ENCODE results near the gene FXYD2. TPM values are rescaled to one million over a fixed set of nuclear protein-coding genes. Genes with fewer than 3 reads are reported as not detected.

The FXYD2 gene
- total and polyA plus RNA-seq, 2 of the 8 experiments (the other 6 are each of a cell fraction or from before 2014, with no cell fraction given) = 0.89 to 1.1 TPM

DNA sequence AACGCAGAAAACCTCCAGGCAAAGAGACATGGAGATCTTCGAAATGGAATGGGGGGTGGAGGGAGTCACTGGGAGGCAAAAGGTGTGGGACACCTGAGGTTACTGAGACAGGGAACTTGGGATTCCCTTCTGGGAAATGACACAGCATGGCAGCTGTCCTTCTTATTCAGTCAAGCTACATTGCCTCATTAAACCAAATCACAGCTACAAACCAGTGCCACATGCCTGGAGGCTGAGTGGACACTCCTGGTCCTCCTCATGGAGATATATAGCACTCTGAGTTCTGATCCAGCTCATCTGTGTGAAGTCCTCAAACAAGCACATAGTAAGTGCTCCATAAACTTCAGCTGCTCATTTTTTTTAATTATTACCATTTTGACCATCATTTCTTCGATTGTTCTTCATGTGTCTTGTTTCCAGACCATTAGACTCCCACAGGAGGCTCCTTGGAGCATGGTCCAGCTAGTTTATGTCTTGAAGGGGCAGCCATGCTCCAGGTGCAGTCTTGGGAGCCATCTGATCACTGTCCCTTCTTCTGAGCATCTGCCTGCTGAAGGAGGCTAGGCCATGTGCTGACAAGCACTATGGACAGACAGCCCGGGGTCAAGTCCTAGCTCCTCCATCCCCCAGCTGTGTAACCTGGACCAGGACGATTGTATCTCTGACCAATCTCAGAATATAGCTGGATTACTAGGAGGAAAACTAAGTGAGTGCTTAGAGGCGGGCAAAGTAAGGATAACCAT lies 9.7 kb upstream of the FXYD2 start:
- no peak overlapping the region for H3K4ac ChIP-seq (replicated peaks; ENCODE audit: insufficient read length, low read depth, low read length)
- ChIA-PET POLR2A (ENCODE audit: partially characterized antibody) (no interaction called here), CTCF (ENCODE audit: partially characterized antibody) (interaction anchor here (0.5 to 11.9 kb wide), 13 partner anchors 10 to 364 kb away, joined by 3 to 91 read pairs (median 4); partner anchors contain the start of gene FXYD2)
- FAIRE-seq (no peak), DNase-seq (ENCODE audit: low read depth in 1 of 2, low spot score in 2 of 2) (no peak)
- no peak overlapping the region for H2AFZ ChIP-seq (ENCODE audit: low read length)
- H2BK5ac ChIP-seq (ENCODE audit: low read depth, low read length) = no peak overlapping the region
- no peak overlapping the region for H3K4me2 ChIP-seq (ENCODE audit: insufficient read depth in 1 of 2, low read depth in 2 of 2, low read length in 2 of 2)
- no peak overlapping the region for H2BK15ac ChIP-seq (ENCODE audit: low read length)
- H3K4me1 ChIP-seq (replicated peaks in 1 of 4; ENCODE audit: control insufficient read depth in 3 of 4, insufficient read depth in 4 of 4, low read length in 3 of 4) = peaks cover 0 to 8% (median 3%) of the 10 kb centered on the region in 4 experiments; a peak in 4 of 7 replicates
- H3K36me3 ChIP-seq (ENCODE audit: control insufficient read depth in 2 of 4, insufficient read depth in 4 of 4, low read length in 3 of 4) = no peaks in the 10 kb centered on the region; a peak in 1 of 8 replicates
- no peak overlapping the region for H2BK120ac ChIP-seq (replicated peaks; ENCODE audit: low read depth, low read length)
- no peak overlapping the region for H3K56ac ChIP-seq (replicated peaks; ENCODE audit: insufficient read length, low read depth, low read length)
- H3K27ac ChIP-seq (ENCODE audit: low read depth, low read length) = no peak overlapping the region
- no peak overlapping the region for H2BK12ac ChIP-seq (ENCODE audit: low read depth, low read length)
- TF ChIP-seq POLR2A (IDR thresholded peaks at IDR 0.05; ENCODE audit: control extremely low read depth in 1 of 2, low read depth in 2 of 2, low read length in 2 of 2) (no peak), ZNF274 (IDR thresholded peaks at IDR 0.05; ENCODE audit: borderline replicate concordance, extremely low read depth, low read length) (no peak)
- no peak overlapping the region for H4K91ac ChIP-seq (replicated peaks; ENCODE audit: insufficient read length, low read length)
- no peaks in the 10 kb centered on the region for H3K79me1 ChIP-seq (ENCODE audit: low read depth, low read length)
- no peak overlapping the region for H4K8ac ChIP-seq (ENCODE audit: extremely low read depth, insufficient read depth, low read length)
- no peak overlapping the region for H2BK20ac ChIP-seq (ENCODE audit: low read length)
- H3K23me2 ChIP-seq (ENCODE audit: low read depth, low read length) = no peaks in the 10 kb centered on the region; the same call in 1 of the 2 replicates
- H3K4me3 ChIP-seq (ENCODE audit: extremely low read depth in 1 of 4, insufficient read depth in 2 of 4, low read depth in 3 of 4, low read length in 4 of 4) = no peak overlapping the region
- no peak overlapping the region for H3K18ac ChIP-seq (ENCODE audit: extremely low read depth, low read length)
- H2AK5ac ChIP-seq (ENCODE audit: low read depth, low read length) = no peak overlapping the region
- H3K23ac ChIP-seq (ENCODE audit: insufficient read length) = no peak overlapping the region
- WGBS, 2 experiments (ENCODE audit: extremely low coverage in 1 of 2, insufficient coverage in 1 of 2, insufficient read length in 1 of 2, insufficient replicate concordance in 2 of 2, low coverage in 1 of 2, low lambda C conversion rate in 2 of 2, missing lambda C conversion rate in 1 of 2) = 87% methylated on average over 6 of the region's 6 CpGs; no CpG with 5 or more reads in 1 of the 2 experiments
- no peaks in the 10 kb centered on the region for H3K9me3 ChIP-seq (ENCODE audit: insufficient read depth in 2 of 2, low read depth in 1 of 2, low read length in 1 of 2)
- no peak overlapping the region for H3K14ac ChIP-seq (ENCODE audit: insufficient read length)
- no peaks in the 10 kb centered on the region for H3K27me3 ChIP-seq (replicated peaks in 1 of 4; ENCODE audit: control insufficient read depth in 3 of 4, extremely low read depth in 1 of 4, insufficient read depth in 3 of 4, low read length in 3 of 4)
- H4K20me1 ChIP-seq (replicated peaks in 1 of 2; ENCODE audit: control insufficient read depth in 1 of 2, insufficient read depth in 2 of 2, low read length in 2 of 2) = no peaks in the 10 kb centered on the region
- H3K79me2 ChIP-seq (ENCODE audit: control insufficient read depth in 1 of 2, insufficient read depth in 2 of 2, low read length in 2 of 2) = no peaks in the 10 kb centered on the region
- H3K9ac ChIP-seq (replicated peaks in 1 of 4; ENCODE audit: extremely low read depth in 1 of 4, low read depth in 3 of 4, low read length in 3 of 4) = no peak overlapping the region
- H4K5ac ChIP-seq (ENCODE audit: insufficient read length, low read depth, low read length) = no peak overlapping the region
